Measurements from ENCODE around the gene NTF4.

DNA sequence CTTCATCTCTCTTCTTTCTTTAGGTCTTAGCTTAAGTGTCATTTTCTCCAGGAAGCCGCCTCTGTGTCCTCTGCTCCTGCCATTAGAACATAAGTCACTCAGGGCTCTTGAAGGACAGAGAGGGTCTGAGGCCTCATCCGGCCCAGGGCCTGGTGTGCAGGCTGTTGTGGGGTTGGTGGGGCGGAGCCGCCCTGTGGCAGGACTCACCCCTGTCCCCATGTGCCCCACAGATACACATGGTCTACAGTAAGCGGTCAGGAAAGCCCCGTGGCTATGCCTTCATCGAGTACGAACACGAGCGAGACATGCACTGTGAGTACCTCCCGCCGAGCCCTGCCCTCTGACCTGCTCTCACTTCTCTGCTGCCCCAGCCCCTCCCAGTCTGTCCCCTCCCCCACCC, 36.5 kb upstream of the NTF4 start:
- TF ChIP-seq, protein P1, sequence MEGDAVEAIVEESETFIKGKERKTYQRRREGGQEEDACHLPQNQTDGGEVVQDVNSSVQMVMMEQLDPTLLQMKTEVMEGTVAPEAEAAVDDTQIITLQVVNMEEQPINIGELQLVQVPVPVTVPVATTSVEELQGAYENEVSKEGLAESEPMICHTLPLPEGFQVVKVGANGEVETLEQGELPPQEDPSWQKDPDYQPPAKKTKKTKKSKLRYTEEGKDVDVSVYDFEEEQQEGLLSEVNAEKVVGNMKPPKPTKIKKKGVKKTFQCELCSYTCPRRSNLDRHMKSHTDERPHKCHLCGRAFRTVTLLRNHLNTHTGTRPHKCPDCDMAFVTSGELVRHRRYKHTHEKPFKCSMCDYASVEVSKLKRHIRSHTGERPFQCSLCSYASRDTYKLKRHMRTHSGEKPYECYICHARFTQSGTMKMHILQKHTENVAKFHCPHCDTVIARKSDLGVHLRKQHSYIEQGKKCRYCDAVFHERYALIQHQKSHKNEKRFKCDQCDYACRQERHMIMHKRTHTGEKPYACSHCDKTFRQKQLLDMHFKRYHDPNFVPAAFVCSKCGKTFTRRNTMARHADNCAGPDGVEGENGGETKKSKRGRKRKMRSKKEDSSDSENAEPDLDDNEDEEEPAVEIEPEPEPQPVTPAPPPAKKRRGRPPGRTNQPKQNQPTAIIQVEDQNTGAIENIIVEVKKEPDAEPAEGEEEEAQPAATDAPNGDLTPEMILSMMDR (IDR thresholded peaks at IDR 0.05), result no peak
- TF ChIP-seq POLR2A (IDR thresholded peaks at IDR 0.05), result no peak
